Measurements from ENCODE around the gene AICDA. TPM values are rescaled to one million over a fixed set of nuclear protein-coding genes. Genes with fewer than 3 reads are reported as not detected.

The AICDA gene
- not detected for total RNA-seq

- CTCF ChIA-PET, result interaction anchor here (2.1 kb wide), 1 partner anchor 68 kb away, joined by 10 read pairs; no protein-coding TSS in a partner anchor
- Mint-ChIP-seq H3K27ac (no peak within 1 kb of the TSS), H3K4me3 (no peak within 1 kb of the TSS), H3K9me3 (ENCODE audit: insufficient read depth) (no peaks in the 10 kb centered on the region), H3K36me3 (ENCODE audit: low read depth) (no peaks in the 10 kb centered on the region), H3K4me1 (ENCODE audit: low read depth) (peaks cover 10% of the 10 kb centered on the region), H3K27me3 (ENCODE audit: low read depth) (peaks cover under 1% of the 10 kb centered on the region)
- ATAC-seq (no peak), DNase-seq (no peak)
- POLR2A ChIA-PET, result no interaction called here
Measured at GRCh38 chr12:8612629-8613028, at the start of gene AICDA. Gene AICDA, minus strand, starts transcription at chr12:8612859. Its CDS starts 92 bp downstream, at chr12:8612767.

GRCh38 chr12:8661751-8662150 lies 49.1 kb upstream of the AICDA start:
- Mint-ChIP-seq H3K27ac (no peak overlapping the region), H3K4me1 (ENCODE audit: low read depth) (no peaks in the 10 kb centered on the region), H3K4me3 (no peak overlapping the region), H3K9me3 (ENCODE audit: insufficient read depth) (no peaks in the 10 kb centered on the region), H3K36me3 (ENCODE audit: low read depth) (no peaks in the 10 kb centered on the region), H3K27me3 (ENCODE audit: low read depth) (peaks cover 11% of the 10 kb centered on the region)
- DNase-seq, result no peak
- ATAC-seq, result no peak
- CTCF ChIA-PET, result interaction anchor here (2.0 kb wide), 1 partner anchor 9 kb away, joined by 5 read pairs; no protein-coding TSS in a partner anchor
- POLR2A ChIA-PET, result no interaction called here

- no peak for DNase-seq
- H3K9me3 Mint-ChIP-seq (ENCODE audit: insufficient read depth), result no peaks in the 10 kb centered on the region
- H3K4me3 Mint-ChIP-seq, result no peak overlapping the region
- no peaks in the 10 kb centered on the region for H3K36me3 Mint-ChIP-seq (ENCODE audit: low read depth)
- CTCF ChIA-PET, result interaction anchor here (0.9 to 2.0 kb wide), 3 partner anchors 9 to 230 kb away, joined by 3 to 5 read pairs (median 4); no protein-coding TSS in a partner anchor
- H3K27ac Mint-ChIP-seq, result no peak overlapping the region
- no peak for ATAC-seq
- H3K4me1 Mint-ChIP-seq (ENCODE audit: low read depth), result no peaks in the 10 kb centered on the region
- peaks cover 11% of the 10 kb centered on the region for H3K27me3 Mint-ChIP-seq (ENCODE audit: low read depth)
- POLR2A ChIA-PET, result no interaction called here
Measured at GRCh38 chr12:8661016-8661415, 48.4 kb upstream of the AICDA start.

GRCh38 chr12:8658346-8658745 lies 45.7 kb upstream of the AICDA start:
- ATAC-seq (no peak), DNase-seq (no peak)
- Mint-ChIP-seq H3K4me1 (ENCODE audit: low read depth) (no peaks in the 10 kb centered on the region), H3K4me3 (no peak overlapping the region), H3K27me3 (ENCODE audit: low read depth) (peaks cover 12% of the 10 kb centered on the region), H3K36me3 (ENCODE audit: low read depth) (no peaks in the 10 kb centered on the region), H3K9me3 (ENCODE audit: insufficient read depth) (no peaks in the 10 kb centered on the region), H3K27ac (no peak overlapping the region)
- ChIA-PET CTCF (interaction anchor here (0.9 to 3.2 kb wide), 9 partner anchors 10 to 391 kb away, joined by 3 to 25 read pairs (median 15); no protein-coding TSS in a partner anchor), POLR2A (interaction anchor here (0.6 kb wide), 1 partner anchor 236 kb away, joined by 4 read pairs; no protein-coding TSS in a partner anchor)

GRCh38 chr12:8655421-8655820 lies 42.8 kb upstream of the AICDA start:
- Mint-ChIP-seq H3K27me3 (ENCODE audit: low read depth) (peaks cover 21% of the 10 kb centered on the region), H3K4me1 (ENCODE audit: low read depth) (no peaks in the 10 kb centered on the region), H3K9me3 (ENCODE audit: insufficient read depth) (no peaks in the 10 kb centered on the region), H3K36me3 (ENCODE audit: low read depth) (no peaks in the 10 kb centered on the region), H3K27ac (no peak overlapping the region), H3K4me3 (no peak overlapping the region)
- ChIA-PET CTCF (interaction anchor here (0.7 to 1.8 kb wide), 6 partner anchors 23 to 395 kb away, joined by 3 to 11 read pairs (median 3); partner anchors contain the start of gene M6PR), POLR2A (no interaction called here)
- ATAC-seq (no peak), DNase-seq (no peak)

- CTCF ChIA-PET, result interaction anchor here (0.8 to 3.2 kb wide), 7 partner anchors 9 to 401 kb away, joined by 3 to 25 read pairs (median 8); partner anchors contain the start of gene M6PR
- peak; percentile 87 for DNase-seq
- Mint-ChIP-seq H3K36me3 (ENCODE audit: low read depth) (peaks cover 9% of the 10 kb centered on the region), H3K4me1 (ENCODE audit: low read depth) (peaks cover 56% of the 10 kb centered on the region), H3K9me3 (ENCODE audit: insufficient read depth) (no peaks in the 10 kb centered on the region), H3K27ac (peak overlapping the region; percentile 48), H3K4me3 (no peak overlapping the region), H3K27me3 (ENCODE audit: low read depth) (peaks cover 24% of the 10 kb centered on the region)
- peak; percentile 74 for ATAC-seq
- POLR2A ChIA-PET, result interaction anchor here (0.7 kb wide), 1 partner anchor 27 kb away, joined by 3 read pairs; no protein-coding TSS in a partner anchor
Measured at GRCh38 chr12:8648576-8649205, 36.0 kb upstream of the AICDA start.

- POLR2A ChIA-PET, result no interaction called here
- Mint-ChIP-seq H3K4me3 (no peak overlapping the region), H3K27ac (no peak overlapping the region)
Measured at GRCh38 chr12:8647968-8648367, 35.3 kb upstream of the AICDA start.

GRCh38 chr12:8644345-8645248 lies 31.9 kb upstream of the AICDA start:
- H3K27ac Mint-ChIP-seq, result peak overlapping the region; percentile 91
- H3K9me3 Mint-ChIP-seq (ENCODE audit: insufficient read depth), result no peaks in the 10 kb centered on the region
- POLR2A ChIA-PET, result interaction anchor here (0.6 to 0.7 kb wide), 2 partner anchors 15 to 101 kb away, joined by 3 read pairs; no protein-coding TSS in a partner anchor
- peaks cover 6% of the 10 kb centered on the region for H3K27me3 Mint-ChIP-seq (ENCODE audit: low read depth)
- H3K4me1 Mint-ChIP-seq (ENCODE audit: low read depth), result peaks cover 55% of the 10 kb centered on the region
- DNase-seq (peak; percentile 81), ATAC-seq (peak; percentile 89)
- H3K36me3 Mint-ChIP-seq (ENCODE audit: low read depth), result peaks cover 7% of the 10 kb centered on the region
- peak overlapping the region; percentile 60 for H3K4me3 Mint-ChIP-seq
- CTCF ChIA-PET, result interaction anchor here (1.1 to 3.2 kb wide), 8 partner anchors 13 to 405 kb away, joined by 3 to 18 read pairs (median 4); partner anchors contain the start of genes M6PR and PHC1

More at GRCh38 chr12:8647968-8648367, 35.3 kb upstream of the AICDA start:
- DNase-seq, result no peak
- CTCF ChIA-PET, result interaction anchor here (1.1 to 3.2 kb wide), 6 partner anchors 10 to 402 kb away, joined by 3 to 25 read pairs (median 10); partner anchors contain the start of gene M6PR
- Mint-ChIP-seq H3K36me3 (ENCODE audit: low read depth) (peaks cover 11% of the 10 kb centered on the region), H3K4me1 (ENCODE audit: low read depth) (peaks cover 61% of the 10 kb centered on the region), H3K27me3 (ENCODE audit: low read depth) (peaks cover 20% of the 10 kb centered on the region), H3K9me3 (ENCODE audit: insufficient read depth) (no peaks in the 10 kb centered on the region)
- ATAC-seq, result no peak

- ChIA-PET CTCF (interaction anchor here (1.2 to 1.4 kb wide), 2 partner anchors 99 to 407 kb away, joined by 3 to 5 read pairs; no protein-coding TSS in a partner anchor), POLR2A (no interaction called here)
- no peak for DNase-seq
- Mint-ChIP-seq H3K27me3 (ENCODE audit: low read depth) (peaks cover 4% of the 10 kb centered on the region), H3K4me3 (no peak overlapping the region), H3K4me1 (ENCODE audit: low read depth) (peaks cover 38% of the 10 kb centered on the region), H3K36me3 (ENCODE audit: low read depth) (peaks cover 7% of the 10 kb centered on the region), H3K9me3 (ENCODE audit: insufficient read depth) (no peaks in the 10 kb centered on the region), H3K27ac (no peak overlapping the region)
- no peak for ATAC-seq
Measured at GRCh38 chr12:8642775-8643174, 30.1 kb upstream of the AICDA start.

- DNase-seq, result no peak
- peaks cover 3% of the 10 kb centered on the region for H3K36me3 Mint-ChIP-seq (ENCODE audit: low read depth)
- H3K9me3 Mint-ChIP-seq (ENCODE audit: insufficient read depth), result no peaks in the 10 kb centered on the region
- no peak for ATAC-seq
- H3K27me3 Mint-ChIP-seq (ENCODE audit: low read depth), result peaks cover 4% of the 10 kb centered on the region
- POLR2A ChIA-PET, result no interaction called here
- peaks cover 17% of the 10 kb centered on the region for H3K4me1 Mint-ChIP-seq (ENCODE audit: low read depth)
- CTCF ChIA-PET, result no interaction called here
- no peak overlapping the region for H3K4me3 Mint-ChIP-seq
- H3K27ac Mint-ChIP-seq, result no peak overlapping the region
Measured at GRCh38 chr12:8639936-8640335, 27.3 kb upstream of the AICDA start.

- POLR2A ChIA-PET, result no interaction called here
Measured at GRCh38 chr12:8638951-8639350, 26.3 kb upstream of the AICDA start.

More at GRCh38 chr12:8638951-8639350, 26.3 kb upstream of the AICDA start:
- H3K9me3 Mint-ChIP-seq (ENCODE audit: insufficient read depth), result no peaks in the 10 kb centered on the region
- ATAC-seq, result no peak
- H3K36me3 Mint-ChIP-seq (ENCODE audit: low read depth), result peaks cover 3% of the 10 kb centered on the region
- peaks cover 7% of the 10 kb centered on the region for H3K4me1 Mint-ChIP-seq (ENCODE audit: low read depth)
- peaks cover 8% of the 10 kb centered on the region for H3K27me3 Mint-ChIP-seq (ENCODE audit: low read depth)
- CTCF ChIA-PET, result no interaction called here
- DNase-seq, result no peak
- no peak overlapping the region for H3K4me3 Mint-ChIP-seq
- no peak overlapping the region for H3K27ac Mint-ChIP-seq

All from activated CD8-positive, alpha-beta T cell treated with anti-CD3 and anti-CD28 coated beads, Interleukin-2, amount 10 ng/mL, durations not matched to agents 7 days and 5 days (primary cell).